Measurements from ENCODE around the gene OR52N2. TPM values are rescaled to one million over a fixed set of nuclear protein-coding genes. Genes with fewer than 3 reads are reported as not detected.

The OR52N2 gene
- total and polyA plus RNA-seq, 9 of the 15 experiments (the other 6 are each of a cell fraction or from before 2014, with no cell fraction given): not detected

DNA sequence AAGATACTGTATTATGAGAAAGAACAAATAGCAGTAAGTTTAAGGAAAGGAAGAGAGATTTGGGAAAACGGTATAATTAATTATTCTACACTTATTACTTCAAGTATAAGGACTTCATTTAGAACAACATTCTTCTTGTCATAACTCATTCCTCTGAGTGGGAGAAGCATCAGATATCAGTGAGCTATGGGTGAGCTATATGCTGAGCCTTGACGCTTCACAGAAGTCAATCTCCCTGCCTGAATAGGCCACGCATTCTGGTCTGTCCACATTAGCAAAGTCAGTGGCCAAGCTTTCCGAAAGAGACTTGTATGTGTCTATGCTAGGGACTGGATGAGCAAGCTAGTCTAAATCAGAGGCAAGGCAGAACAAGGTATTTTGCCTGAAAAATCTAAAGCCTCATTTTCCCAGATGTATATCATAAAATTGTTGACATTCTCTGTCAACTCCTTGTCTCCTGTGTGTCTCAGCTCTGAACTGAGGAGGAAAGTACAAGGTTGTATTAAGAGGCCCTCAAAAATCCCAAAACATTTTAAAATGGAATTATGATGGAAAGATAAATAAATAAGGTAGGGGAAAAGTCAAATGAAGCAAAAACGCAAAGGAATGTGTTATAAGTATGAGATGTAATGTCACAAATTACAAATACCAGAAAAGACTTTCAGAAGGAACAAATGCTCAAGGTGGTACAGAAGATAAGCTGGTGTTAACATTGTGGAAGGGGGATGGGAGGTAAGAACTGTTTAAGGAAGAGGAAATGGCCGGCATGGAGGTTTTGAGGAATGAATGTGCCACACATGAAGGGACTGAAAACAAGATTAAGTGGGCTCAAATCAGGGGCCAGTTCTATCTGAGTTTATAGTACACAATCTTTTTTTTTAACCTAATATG, 1.4 kb downstream of the OR52N2 start (continued):
- TF ChIP-seq, protein P1, sequence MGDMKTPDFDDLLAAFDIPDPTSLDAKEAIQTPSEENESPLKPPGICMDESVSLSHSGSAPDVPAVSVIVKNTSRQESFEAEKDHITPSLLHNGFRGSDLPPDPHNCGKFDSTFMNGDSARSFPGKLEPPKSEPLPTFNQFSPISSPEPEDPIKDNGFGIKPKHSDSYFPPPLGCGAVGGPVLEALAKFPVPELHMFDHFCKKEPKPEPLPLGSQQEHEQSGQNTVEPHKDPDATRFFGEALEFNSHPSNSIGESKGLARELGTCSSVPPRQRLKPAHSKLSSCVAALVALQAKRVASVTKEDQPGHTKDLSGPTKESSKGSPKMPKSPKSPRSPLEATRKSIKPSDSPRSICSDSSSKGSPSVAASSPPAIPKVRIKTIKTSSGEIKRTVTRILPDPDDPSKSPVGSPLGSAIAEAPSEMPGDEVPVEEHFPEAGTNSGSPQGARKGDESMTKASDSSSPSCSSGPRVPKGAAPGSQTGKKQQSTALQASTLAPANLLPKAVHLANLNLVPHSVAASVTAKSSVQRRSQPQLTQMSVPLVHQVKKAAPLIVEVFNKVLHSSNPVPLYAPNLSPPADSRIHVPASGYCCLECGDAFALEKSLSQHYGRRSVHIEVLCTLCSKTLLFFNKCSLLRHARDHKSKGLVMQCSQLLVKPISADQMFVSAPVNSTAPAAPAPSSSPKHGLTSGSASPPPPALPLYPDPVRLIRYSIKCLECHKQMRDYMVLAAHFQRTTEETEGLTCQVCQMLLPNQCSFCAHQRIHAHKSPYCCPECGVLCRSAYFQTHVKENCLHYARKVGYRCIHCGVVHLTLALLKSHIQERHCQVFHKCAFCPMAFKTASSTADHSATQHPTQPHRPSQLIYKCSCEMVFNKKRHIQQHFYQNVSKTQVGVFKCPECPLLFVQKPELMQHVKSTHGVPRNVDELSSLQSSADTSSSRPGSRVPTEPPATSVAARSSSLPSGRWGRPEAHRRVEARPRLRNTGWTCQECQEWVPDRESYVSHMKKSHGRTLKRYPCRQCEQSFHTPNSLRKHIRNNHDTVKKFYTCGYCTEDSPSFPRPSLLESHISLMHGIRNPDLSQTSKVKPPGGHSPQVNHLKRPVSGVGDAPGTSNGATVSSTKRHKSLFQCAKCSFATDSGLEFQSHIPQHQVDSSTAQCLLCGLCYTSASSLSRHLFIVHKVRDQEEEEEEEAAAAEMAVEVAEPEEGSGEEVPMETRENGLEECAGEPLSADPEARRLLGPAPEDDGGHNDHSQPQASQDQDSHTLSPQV (IDR thresholded peaks at IDR 0.05): peak; percentile 28; the same call in 1 of the 2 replicates
- TF ChIP-seq, protein P2, sequence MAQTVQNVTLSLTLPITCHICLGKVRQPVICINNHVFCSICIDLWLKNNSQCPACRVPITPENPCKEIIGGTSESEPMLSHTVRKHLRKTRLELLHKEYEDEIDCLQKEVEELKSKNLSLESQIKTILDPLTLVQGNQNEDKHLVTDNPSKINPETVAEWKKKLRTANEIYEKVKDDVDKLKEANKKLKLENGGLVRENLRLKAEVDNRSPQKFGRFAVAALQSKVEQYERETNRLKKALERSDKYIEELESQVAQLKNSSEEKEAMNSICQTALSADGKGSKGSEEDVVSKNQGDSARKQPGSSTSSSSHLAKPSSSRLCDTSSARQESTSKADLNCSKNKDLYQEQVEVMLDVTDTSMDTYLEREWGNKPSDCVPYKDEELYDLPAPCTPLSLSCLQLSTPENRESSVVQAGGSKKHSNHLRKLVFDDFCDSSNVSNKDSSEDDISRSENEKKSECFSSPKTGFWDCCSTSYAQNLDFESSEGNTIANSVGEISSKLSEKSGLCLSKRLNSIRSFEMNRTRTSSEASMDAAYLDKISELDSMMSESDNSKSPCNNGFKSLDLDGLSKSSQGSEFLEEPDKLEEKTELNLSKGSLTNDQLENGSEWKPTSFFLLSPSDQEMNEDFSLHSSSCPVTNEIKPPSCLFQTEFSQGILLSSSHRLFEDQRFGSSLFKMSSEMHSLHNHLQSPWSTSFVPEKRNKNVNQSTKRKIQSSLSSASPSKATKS (CRISPR knock-in tag; IDR thresholded peaks at IDR 0.05): no peak
- no peak for TF ChIP-seq ZFX (CRISPR knock-in tag; IDR thresholded peaks at IDR 0.05)
- peak; percentile 47 for TF ChIP-seq BCOR (IDR thresholded peaks at IDR 0.05)
- peak; percentile 92 to 93 for TF ChIP-seq TRIM24 (IDR thresholded peaks at IDR 0.05)
- no peak for TF ChIP-seq SP2 (IDR thresholded peaks at IDR 0.05; ENCODE audit: extremely low read depth, low read depth, low read length, poor library complexity, severe bottlenecking)
- TF ChIP-seq ARID1B (IDR thresholded peaks at IDR 0.05): peak; percentile 96
- TF ChIP-seq, protein P3, sequence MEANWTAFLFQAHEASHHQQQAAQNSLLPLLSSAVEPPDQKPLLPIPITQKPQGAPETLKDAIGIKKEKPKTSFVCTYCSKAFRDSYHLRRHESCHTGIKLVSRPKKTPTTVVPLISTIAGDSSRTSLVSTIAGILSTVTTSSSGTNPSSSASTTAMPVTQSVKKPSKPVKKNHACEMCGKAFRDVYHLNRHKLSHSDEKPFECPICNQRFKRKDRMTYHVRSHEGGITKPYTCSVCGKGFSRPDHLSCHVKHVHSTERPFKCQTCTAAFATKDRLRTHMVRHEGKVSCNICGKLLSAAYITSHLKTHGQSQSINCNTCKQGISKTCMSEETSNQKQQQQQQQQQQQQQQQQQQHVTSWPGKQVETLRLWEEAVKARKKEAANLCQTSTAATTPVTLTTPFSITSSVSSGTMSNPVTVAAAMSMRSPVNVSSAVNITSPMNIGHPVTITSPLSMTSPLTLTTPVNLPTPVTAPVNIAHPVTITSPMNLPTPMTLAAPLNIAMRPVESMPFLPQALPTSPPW (CRISPR knock-in tag; IDR thresholded peaks at IDR 0.05): peak; percentile 22; the same call in 1 of the 2 replicates
- TF ChIP-seq NFIC (IDR thresholded peaks at IDR 0.05): peak; percentile 34
- TF ChIP-seq ZEB2 (IDR thresholded peaks at IDR 0.05): 0 out of 2 replicates have a peak, but pooled peaks have one; percentile 16
- no peak for TF ChIP-seq RBM17 (IDR thresholded peaks at IDR 0.05; ENCODE audit: borderline replicate concordance, low read depth, low read length)
- TF ChIP-seq TBL1XR1 (IDR thresholded peaks at IDR 0.05; ENCODE audit: low read length in 2 of 2): peak in 1 of 2 experiments; percentile 14; a peak in 1 of 4 replicates
- TF ChIP-seq, protein P4, sequence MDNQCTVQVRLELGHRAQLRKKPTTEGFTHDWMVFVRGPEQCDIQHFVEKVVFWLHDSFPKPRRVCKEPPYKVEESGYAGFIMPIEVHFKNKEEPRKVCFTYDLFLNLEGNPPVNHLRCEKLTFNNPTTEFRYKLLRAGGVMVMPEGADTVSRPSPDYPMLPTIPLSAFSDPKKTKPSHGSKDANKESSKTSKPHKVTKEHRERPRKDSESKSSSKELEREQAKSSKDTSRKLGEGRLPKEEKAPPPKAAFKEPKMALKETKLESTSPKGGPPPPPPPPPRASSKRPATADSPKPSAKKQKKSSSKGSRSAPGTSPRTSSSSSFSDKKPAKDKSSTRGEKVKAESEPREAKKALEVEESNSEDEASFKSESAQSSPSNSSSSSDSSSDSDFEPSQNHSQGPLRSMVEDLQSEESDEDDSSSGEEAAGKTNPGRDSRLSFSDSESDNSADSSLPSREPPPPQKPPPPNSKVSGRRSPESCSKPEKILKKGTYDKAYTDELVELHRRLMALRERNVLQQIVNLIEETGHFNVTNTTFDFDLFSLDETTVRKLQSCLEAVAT (IDR thresholded peaks at IDR 0.05): peak in 1 of 2 experiments; percentile 32; a peak in 1 of 4 replicates
- TF ChIP-seq, protein P5, sequence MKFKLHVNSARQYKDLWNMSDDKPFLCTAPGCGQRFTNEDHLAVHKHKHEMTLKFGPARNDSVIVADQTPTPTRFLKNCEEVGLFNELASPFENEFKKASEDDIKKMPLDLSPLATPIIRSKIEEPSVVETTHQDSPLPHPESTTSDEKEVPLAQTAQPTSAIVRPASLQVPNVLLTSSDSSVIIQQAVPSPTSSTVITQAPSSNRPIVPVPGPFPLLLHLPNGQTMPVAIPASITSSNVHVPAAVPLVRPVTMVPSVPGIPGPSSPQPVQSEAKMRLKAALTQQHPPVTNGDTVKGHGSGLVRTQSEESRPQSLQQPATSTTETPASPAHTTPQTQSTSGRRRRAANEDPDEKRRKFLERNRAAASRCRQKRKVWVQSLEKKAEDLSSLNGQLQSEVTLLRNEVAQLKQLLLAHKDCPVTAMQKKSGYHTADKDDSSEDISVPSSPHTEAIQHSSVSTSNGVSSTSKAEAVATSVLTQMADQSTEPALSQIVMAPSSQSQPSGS (CRISPR knock-in tag; IDR thresholded peaks at IDR 0.05): no peak
- TF ChIP-seq FOXA3 (CRISPR knock-in tag; conservative IDR thresholded peaks at IDR 0.05 in 1 of 2, IDR thresholded peaks at IDR 0.05 in 1 of 2): no peak
- TF ChIP-seq HDAC2 (IDR thresholded peaks at IDR 0.05): peak; percentile 49; the same call in 1 of the 2 replicates

All from K562 (cell line).